Stimulated activated CD4-positive, alpha-beta T cell treated with anti-CD3 and anti-CD28 coated beads, Interleukin-2, amount 100 ng/mL, for 48 hours (primary cell): ENCODE results near the gene PDE9A.
"Not testable (repeated sequence)": the region's sequence is repeated elsewhere in the genome, so short reads cannot be mapped to it uniquely, and the experiment has no call there.

Experiments used
- DNase-seq, 2 donors: peaks; one replicate each; pipeline ENCODE4 v3.0.0-alpha.2; 2020

The PDE9A gene

GRCh38 chr21:42691901-42692559, 38.6 kb downstream of the PDE9A start:
- DNase-seq: no peak

GRCh38 chr21:42692688-42693087, 39.3 kb downstream of the PDE9A start:
- no peak for DNase-seq

DNA sequence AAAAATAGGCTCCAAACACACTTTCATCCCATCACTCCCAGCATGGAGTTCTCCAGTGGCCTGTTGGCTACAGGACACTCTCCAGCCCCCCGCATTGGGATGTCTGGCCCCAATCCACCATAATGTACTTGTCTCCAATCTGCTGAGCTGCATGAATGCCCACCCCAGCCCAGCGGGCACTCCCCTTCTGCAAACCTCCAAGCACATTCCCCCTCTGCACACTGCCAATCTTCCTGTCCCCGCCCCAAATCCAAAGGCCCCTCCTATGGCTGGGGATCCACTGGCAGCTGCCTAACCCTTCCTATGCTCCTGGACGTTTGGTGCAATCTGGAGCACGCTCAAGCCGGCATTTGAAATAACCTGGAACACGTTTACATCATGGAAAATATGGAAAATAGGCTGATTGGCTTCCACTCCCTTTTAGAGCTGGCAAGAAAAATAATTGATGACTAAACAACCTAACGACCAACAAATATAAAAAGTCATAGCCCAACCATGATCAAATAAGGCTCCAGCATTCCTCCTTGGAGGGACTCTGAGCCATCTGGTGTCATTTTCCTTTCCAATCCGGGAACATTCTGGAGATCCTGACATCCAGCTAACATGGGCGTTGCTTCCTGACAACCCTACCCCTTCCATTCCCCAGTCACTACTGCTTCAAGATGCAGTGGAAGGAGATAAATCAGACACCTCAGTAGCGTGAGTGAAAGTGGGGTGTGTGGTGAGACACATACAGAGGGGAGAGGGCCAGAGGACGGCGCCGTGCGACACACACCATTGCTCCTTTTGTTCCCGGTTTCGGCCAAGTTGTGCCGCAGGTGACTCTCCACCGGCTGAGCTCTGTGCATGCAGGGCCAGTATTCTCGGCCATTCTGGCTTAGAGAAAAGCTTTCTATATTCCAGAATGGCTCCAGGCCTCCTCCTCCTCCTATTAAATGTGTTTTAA, 41.6 kb downstream of the PDE9A start:
- no peak for DNase-seq

GRCh38 chr21:42695697-42696380, 42.4 kb downstream of the PDE9A start:
- DNase-seq: no peak

- no peak for DNase-seq
Observed at GRCh38 chr21:42696501-42697040, 43.1 kb downstream of the PDE9A start.

- no peak for DNase-seq
Observed at GRCh38 chr21:42698733-42699132, 45.3 kb downstream of the PDE9A start.

- no peak for DNase-seq
Observed at GRCh38 chr21:42699196-42699595, 45.8 kb downstream of the PDE9A start.

- DNase-seq: no peak
Observed at GRCh38 chr21:42701706-42702456, 48.5 kb downstream of the PDE9A start.

DNA sequence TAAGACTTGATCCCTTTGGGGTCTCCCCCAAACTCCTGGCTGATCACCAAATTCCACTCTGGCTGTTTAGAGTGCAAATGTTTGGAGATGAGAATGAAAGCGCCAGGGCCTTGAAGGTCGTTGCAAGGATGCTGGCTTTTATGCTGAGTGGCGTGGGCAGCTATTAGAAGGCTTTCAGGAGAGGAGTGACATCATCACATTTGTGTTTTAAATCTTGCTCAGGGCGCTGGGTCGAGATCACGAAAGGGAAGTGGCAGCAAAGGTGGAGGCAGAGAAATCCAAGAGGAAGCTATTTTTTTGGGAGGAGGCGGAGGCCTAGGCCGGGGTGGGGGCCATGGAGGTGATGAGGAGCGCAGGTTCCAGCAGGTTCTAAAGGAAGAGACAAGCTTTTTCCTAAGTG, 49.3 kb downstream of the PDE9A start:
- DNase-seq: no peak

- no peak for DNase-seq
Observed at GRCh38 chr21:42703136-42703908, 49.9 kb downstream of the PDE9A start.

DNA sequence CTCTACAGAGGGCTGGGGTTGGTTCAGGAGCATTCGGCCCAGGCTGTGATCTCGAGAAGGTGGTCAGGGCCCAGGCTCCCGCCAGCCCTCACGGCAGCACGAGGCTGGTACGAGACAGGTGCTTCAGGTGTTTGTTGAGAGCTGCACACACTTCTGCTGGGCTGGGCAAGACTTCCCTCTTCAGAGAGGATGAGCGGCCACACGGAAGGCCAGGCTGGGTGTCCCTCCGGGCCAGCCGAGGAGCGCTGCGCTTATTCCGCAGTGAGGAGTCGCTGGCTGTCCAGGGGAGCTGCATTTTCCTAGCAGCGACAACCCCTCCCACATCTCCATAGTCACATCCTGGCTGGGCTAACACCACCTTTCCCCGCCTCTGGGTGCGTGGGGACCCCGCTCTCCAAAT, 50.5 kb downstream of the PDE9A start:
- DNase-seq: no peak

- DNase-seq: no peak
Observed at GRCh38 chr21:42704861-42705260, 51.4 kb downstream of the PDE9A start.

GRCh38 chr21:42705346-42705745, 51.9 kb downstream of the PDE9A start:
- no peak for DNase-seq

GRCh38 chr21:42705746-42706374, 52.4 kb downstream of the PDE9A start:
- DNase-seq: no peak

DNA sequence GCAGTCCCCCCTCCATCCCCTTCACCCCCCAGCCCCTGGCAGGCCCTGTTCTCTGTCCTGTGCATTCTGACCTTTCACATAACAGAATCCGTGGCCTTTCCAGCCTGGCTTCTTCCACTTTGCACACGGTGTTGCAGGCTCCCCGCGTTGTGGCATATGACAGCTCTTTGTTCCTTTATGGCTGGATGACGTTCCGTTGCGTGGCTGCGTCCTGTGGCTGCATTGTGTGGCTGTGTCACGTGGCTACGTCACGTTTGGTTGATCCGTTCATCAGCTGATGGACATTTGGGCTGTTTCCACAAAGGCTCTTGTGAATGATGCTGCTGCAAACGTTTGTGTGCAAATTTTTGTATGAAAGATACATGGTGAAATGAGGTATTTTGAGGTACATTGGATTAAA, 53.3 kb downstream of the PDE9A start:
- DNase-seq: no peak

DNA sequence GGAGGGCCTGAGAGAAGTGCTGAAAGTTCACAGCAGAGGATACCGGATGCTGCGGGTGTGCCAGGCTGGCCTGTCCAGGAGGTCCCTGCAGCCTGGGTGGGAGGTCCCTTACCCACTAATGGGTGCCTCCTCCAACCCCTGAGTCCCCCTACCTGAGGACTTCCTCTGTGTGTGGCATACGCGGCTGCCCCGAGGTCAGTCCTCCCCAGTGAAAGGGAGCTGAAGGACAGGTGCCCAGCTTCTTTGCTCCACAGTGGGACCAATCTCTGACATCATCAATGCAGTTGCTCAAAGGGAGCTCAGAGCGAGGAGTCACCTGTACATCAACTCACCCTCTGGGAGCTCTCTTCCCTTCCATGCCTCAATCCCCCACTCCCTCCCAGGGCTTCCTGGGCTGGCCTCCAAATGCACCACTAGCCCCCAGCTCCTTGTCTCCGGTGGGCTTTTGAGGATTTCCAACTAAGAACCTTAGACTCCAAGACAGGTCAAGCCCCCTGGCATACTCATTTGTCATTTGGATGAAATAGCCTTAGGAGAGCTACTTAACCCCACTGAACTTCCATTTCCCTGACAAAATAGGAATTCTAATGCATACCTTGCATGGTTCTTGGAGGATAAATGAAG, 53.9 kb downstream of the PDE9A start:
- no peak for DNase-seq

- DNase-seq: no peak
Observed at GRCh38 chr21:42708107-42708506, 54.7 kb downstream of the PDE9A start.

GRCh38 chr21:42708916-42709315, 55.5 kb downstream of the PDE9A start:
- not testable (repeated sequence) for DNase-seq

DNA sequence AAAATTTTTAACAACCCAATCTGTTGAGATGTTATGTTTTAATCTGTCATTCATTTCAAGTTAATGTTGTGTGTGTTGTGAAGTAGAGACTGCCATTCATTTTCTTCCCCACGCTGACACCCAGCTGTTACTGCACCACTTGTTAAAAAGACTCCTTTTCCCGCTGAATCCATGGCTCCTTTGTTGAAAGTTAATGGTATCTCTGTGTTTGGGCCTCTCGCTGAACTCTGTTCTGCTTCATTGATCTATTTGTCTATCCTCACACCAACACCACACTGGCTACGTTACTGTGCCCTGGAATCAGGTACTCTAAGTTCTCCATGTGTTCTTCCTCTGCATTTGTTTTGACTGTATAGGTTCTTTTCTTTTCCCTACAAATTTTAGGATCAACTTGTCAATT, 58.2 kb downstream of the PDE9A start:
- no peak for DNase-seq

DNA sequence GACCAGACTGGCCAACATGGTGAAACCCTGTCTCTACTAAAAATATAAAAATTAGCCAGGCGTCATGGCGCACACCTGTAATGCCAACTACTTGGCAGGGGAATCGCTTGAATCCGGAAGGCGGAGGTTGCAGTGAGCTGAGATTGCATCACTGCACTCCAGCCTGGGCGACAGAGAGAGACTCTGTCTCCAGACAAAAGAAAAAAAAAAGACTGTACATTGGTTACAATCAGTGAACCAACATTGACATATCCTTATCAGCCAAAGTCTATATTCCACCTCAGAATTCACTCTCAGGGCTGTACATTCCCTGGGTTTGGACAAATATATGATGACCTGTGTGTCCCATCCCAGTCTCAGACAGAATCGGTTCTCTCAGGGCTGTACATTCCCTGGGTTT, 62.0 kb downstream of the PDE9A start:
- DNase-seq: not testable (repeated sequence)

DNA sequence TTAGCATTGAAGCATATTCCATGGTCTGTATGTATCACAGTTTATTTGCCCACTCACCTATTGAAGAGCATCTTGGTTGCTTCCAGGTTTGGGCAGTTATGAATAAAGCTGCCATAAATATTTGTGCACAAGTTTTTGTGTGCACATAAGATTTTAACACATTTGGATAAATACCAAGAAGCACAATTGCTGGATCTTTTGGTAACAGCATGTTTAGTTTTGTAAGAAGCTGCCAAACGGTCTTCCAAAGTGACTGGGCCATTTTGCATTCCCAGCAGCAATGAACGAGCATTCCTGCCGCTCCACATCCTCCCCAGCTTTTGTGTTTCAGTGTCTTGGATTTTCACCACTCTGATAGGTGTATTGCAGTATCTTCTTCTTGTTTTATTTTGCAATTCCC, 62.7 kb downstream of the PDE9A start:
- no peak for DNase-seq
